Stimulated activated CD8-positive, alpha-beta memory T cell treated with anti-CD3 and anti-CD28 coated beads, Interleukin-7, amount 100 ng/mL, for 24 hours (primary cell): ENCODE measurements around the gene NBEAL1.
"Not testable (repeated sequence)": the region's sequence is repeated elsewhere in the genome, so short reads cannot be mapped to it uniquely, and the experiment has no call there.

Experiments
- DNase-seq: peaks from one replicate; pipeline ENCODE4 v3.0.0-alpha.2; 2020; ENCODE audit warnings: low read depth

Gene NBEAL1

DNA sequence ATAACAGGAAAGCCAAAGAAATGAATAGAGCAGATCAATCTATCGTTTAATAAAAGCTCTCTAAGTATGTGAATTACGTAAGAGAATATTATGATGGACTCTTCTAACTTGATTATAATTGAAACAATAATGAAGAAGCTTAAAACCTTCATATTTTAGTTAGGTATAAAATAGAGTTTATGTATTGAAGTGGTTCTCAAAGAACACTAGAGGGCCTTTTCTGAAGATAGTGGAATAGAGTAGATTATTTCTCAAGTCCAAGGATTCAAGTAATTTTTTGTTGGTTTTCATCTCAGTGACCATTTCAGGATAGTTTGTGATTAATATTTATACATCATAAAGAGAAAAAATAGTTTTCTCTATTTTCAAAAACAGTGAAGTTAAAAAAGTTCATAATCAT lies 97.7 kb downstream of the NBEAL1 start:
- no peak for DNase-seq

GRCh38 chr2:203115201-203115700 lies 100.6 kb downstream of the NBEAL1 start:
- DNase-seq: not testable (repeated sequence)

GRCh38 chr2:203122317-203122986 lies 107.8 kb downstream of the NBEAL1 start:
- DNase-seq: no peak

- no peak for DNase-seq
Measured at GRCh38 chr2:203126996-203127395, 112.3 kb downstream of the NBEAL1 start.

DNA sequence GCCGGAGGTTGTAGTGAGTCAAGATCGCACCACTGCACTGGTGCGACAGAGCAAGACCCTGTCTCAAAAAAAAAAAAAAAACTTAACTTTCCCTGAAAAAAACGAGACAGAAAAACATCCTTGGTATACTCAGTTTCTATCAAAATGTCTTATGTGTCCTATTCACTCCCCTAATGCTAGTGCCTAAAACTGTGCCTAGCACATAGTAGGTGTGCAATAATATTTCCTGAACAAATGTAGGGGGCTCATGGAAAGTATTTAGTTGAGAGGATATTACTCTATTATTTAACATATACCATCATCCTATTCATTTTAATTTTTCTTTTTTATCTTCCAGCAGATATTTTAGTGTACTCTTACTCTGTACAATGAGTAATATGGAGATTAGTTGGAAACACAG lies 120.4 kb downstream of the NBEAL1 start:
- no peak for DNase-seq

- no peak for DNase-seq
Measured at GRCh38 chr2:203143391-203143790, 128.7 kb downstream of the NBEAL1 start.

DNA sequence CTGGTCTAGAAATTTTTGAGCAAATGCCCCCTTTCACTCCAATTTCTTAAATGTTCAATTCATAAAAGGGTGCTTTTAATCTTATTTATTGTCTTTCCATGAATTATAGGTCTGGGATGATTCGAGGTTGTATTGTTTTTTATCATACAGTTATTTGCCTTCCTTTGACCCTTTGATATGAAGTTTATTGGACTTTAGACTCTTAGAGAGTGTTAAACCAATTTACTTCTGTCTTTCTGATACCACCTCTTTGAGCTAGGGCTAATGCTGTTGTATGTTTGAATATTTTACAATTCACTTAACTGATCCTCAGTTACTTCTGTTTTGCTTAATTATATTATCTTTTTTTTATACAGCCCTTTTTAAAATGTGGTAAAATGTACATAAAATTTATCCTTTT lies 134.5 kb downstream of the NBEAL1 start:
- DNase-seq: no peak

- DNase-seq: no peak
Measured at GRCh38 chr2:203155406-203155805, 140.7 kb downstream of the NBEAL1 start.

DNA sequence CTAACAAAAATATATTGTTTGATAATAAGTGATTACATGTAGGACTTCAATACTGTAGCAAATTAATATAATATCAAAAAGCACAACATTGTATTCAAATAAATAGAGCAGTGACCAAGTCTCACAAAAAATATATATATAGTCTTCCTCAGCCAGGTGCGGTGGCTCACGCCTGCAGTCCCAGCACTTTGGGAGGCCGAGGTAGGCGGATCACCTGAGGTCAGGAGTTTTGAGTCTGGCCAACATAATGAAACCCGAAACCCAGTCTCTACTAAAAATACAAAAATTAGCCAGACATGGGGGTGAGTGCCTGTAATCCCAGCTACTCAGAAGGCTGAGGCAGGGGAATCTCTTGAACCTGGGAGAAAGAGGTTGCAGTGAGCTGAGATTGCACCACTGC lies 148.0 kb downstream of the NBEAL1 start:
- DNase-seq: not testable (repeated sequence)

DNA sequence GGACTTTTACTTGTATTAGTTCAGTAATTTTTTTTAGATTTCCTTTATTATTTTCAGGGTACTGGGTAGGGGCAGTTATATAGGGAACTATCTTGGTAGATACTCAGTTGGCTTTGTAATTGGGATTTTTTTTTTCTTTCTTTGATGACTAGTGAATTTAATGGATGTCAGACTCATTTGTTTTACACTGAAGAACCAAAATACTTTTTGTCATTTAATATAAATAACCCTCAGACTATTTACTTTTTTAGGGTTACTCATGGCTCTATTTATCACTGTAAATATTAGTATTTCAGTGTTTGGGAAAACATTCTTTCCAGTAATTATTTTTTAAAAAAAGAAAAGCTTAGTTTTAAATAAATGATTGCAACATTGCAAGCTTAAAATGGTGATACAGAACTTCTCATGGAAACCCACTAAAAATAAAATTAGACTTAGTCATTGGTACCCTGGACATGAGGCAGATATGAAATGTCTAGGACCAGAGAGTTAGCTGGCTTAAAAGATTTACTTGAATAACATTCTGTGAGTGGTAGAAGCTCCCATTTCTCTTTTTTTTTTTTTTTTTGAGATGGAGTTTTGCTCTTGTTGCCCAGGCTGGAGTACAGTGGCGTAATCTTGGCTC lies 149.7 kb downstream of the NBEAL1 start:
- no peak for DNase-seq

GRCh38 chr2:203167751-203168150 lies 153.1 kb downstream of the NBEAL1 start:
- no peak for DNase-seq

GRCh38 chr2:203170502-203170901 lies 155.8 kb downstream of the NBEAL1 start:
- DNase-seq: no peak

- no peak for DNase-seq
Measured at GRCh38 chr2:203175371-203175770, 160.7 kb downstream of the NBEAL1 start.

DNA sequence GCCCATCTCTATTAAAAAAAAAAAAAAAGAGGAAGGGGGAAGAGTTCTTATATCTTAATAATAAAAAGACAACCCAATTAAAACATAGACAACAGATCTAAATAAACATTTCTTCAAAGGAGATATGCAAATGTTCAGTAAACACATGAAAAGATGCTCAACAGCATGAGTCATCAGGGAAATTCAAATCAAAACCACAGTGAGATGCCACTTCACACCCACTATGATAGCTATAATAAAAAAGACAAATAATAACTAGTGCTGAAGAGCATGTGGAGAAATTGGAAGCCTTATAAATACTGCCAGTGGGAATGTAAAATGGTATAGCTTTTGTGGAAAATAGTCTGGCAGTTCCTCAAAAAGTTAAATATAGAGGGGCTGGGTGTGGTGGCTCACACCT lies 162.7 kb downstream of the NBEAL1 start:
- no peak for DNase-seq

DNA sequence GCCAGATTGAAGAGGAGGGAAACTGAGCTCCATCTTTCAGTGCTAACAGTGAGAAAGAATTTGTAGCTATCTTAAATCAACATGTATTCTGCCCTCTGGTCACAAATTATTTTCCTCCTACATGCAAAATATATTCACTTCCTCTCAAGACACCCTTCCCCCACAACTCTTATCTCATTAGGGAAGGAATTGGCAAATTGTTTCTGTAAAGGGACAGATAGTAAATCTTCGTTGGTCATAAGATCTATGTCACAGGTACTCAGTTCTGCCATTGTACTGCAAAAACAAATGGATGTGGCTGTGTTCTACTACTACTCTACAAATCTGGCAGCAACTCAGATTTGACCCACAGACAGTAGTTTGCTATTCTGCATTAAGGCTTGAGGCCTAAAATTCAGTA lies 171.2 kb downstream of the NBEAL1 start:
- DNase-seq: no peak

DNA sequence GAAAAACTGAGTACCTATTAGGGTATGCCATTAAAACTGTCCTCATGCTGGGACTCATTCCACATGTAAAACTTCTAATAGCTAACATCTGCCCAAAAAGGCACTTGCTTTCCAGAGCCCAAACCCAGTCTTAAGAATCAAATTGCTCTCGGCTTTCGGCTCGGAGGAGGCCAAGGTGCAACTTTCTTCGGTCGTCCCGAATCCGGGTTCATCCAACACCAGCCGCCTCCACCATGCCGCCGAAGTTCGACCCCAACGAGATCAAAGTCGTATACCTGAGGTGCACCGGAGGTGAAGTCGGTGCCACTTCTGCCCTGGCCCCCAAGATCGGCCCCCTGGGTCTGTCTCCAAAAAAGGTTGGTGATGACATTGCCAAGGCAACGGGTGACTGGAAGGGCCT lies 175.9 kb downstream of the NBEAL1 start:
- DNase-seq: not testable (repeated sequence)

DNA sequence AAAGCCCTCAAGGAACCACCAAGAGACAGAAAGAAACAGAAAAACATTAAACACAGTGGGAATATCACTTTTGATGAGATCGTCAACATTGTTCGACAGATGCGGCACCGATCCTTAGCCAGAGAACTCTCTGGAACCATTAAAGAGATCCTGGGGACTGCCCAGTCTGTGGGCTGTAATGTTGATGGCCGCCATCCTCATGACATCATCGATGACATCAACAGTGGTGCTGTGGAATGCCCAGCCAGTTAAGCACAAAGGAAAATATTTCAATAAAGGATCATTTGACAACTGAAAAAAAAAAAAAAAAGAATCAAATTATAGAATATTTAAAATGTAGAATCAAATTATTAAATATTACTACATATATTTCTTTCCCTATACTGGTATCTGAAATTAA lies 176.4 kb downstream of the NBEAL1 start:
- not testable (repeated sequence) for DNase-seq

GRCh38 chr2:203191961-203192360 lies 177.3 kb downstream of the NBEAL1 start:
- no peak for DNase-seq

DNA sequence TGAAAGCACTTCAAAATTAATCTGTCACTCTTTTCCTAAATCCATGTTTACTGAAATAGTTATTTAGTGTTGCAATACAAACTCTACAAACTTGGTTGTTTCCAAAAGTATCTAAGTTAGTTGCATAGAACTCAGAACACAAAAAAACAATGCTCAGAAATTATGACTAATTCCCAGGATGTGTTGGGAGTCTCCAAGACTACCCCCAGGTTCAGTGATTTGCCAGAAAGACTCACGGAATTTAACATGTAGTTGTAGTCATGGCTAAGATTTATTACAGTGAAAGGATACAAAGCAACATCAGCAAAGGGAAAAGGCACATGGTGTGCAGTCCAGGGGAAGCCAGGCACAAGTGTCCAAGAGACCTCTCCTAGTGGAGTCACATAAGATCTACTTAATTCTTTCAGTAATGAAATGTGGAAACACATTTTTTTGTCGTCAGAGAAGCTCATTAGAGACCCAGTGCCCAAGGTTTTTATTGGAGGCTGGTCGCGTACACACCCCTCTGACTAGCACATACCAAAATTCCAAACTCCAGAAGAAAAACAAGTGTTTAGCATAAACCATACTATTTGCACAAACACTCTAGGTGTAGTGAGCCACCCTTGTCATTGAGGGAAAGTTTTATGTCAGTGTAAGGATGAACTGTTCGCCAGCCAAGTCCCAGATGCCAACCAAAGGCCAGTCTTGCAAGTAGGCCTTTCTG lies 180.8 kb downstream of the NBEAL1 start:
- no peak for DNase-seq

GRCh38 chr2:203200866-203201265 lies 186.2 kb downstream of the NBEAL1 start:
- DNase-seq: no peak

DNA sequence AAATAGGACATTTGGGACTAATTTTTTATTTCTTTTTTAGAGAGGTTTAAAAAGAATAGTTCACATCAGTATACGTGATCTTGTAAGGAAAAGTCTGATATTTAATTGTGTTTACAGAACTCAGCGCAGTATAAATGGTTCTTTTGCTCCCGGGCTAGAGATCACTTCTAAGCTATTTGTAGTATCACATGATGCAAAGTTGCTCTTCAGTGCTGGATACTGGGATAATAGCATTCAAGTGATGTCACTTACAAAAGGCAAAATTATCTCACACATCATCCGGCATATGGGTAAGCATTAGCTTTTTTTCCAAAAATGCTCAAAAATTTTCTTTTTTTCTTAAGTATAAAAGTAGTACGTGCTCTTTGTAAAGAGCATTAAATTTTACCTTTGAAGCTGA lies 186.8 kb downstream of the NBEAL1 start:
- DNase-seq: no peak

DNA sequence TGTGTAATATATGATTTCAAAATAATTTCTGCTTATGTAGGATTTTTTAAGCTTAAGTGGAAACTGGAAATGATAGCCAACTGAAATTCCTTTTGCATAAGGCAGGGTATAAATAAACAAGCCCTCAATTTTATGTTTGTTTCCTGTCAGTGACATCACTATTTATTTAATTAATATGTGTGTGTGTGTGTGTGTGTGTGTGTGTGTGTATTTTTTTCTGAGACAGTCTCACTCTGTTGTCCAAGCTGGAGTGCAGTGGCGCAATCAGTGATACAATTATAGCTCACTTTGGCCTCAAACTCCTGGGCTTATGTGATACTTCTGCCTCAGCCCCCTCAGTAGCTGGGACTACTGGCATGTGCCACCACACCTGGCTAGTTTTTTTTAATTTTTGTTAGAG lies 194.9 kb downstream of the NBEAL1 start:
- DNase-seq: no peak

GRCh38 chr2:203225423-203226039 lies 210.9 kb downstream of the NBEAL1 start:
- no peak for DNase-seq
